Measurements from ENCODE around the gene B4GALNT2.

GRCh38 chr17:49157784-49158183 lies 25.2 kb downstream of the B4GALNT2 start:
- no peak for TF ChIP-seq CTCF (IDR thresholded peaks at IDR 0.05)
- TF ChIP-seq POLR2A (IDR thresholded peaks at IDR 0.05): no peak
